Measurements from ENCODE around the gene ESR2.

GRCh38 chr14:64061115-64061514, 233.1 kb downstream of the ESR2 start:
- no peak for TF ChIP-seq POLR2A (IDR thresholded peaks at IDR 0.05)
- TF ChIP-seq CTCF (IDR thresholded peaks at IDR 0.05), result no peak
- no peak for TF ChIP-seq POLR2AphosphoS5 (IDR thresholded peaks at IDR 0.05)

All from breast epithelium (tissue), 3 donors.